ENCODE results near the gene RIPOR3. TPM values are rescaled to one million over a fixed set of nuclear protein-coding genes. Genes with fewer than 3 reads are reported as not detected.
"Not testable (repeated sequence)": the region's sequence is repeated elsewhere in the genome, so short reads cannot be mapped to it uniquely, and the experiment has no call there.

The RIPOR3 gene
- total RNA-seq, 1 experiment from 2014 or later = 0.40 TPM

DNA sequence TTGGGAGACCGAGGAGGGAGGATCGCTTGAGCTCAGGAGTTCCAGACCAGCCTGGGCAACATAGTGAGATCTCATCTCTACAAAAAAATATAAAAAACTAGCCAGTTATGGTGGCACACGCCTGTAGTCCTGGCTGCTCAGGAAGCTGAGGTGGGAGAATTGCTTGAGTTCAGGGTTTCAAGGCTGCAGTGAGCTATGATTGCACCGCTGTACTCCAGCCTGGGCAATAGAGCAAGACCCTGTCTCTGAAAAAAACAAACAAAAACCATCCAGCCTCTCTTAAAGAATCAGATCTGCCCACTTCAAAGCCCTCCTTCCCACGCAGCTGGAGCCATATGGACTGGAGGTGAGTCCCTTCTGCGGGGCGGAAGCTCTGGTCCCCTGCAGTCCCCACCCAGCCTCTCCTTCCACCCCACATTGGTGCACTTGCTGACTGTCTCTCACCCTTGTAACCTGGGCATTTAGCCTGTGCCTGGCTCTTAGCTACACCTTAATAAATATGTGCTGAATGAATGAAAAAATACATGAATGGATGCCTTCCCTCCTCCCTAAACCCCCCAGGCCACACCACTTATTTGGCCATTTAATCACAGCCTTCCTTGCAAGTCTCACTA lies 32.9 kb upstream of the RIPOR3 start:
- no peak for DNase-seq (ENCODE audit: low read depth)

GRCh38 chr20:50723672-50724071 lies 32.3 kb upstream of the RIPOR3 start:
- DNase-seq (ENCODE audit: low read depth) = no peak

GRCh38 chr20:50722424-50723155 lies 31.2 kb upstream of the RIPOR3 start:
- DNase-seq (ENCODE audit: low read depth) = no peak

GRCh38 chr20:50721881-50722281 lies 30.5 kb upstream of the RIPOR3 start:
- DNase-seq (ENCODE audit: low read depth) = no peak

DNA sequence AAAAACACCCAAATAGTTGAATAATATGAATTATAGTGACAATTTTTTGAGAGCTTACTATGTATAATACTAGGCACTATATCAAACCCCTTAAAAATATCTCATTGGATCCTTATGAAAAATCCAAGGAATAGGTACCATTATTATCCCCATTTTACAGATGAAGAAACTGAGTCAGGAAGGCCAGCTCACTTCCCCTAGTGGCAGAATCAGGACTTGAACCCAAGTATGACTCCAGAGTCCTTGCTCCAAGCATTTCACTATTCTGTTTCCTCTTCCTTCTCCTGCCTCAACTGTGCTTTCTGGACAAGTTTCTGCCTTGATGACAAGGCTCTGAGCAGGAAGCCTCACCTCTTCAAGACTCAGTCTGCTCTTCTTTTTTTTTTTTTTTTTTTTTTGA lies 29.2 kb upstream of the RIPOR3 start:
- DNase-seq (ENCODE audit: low read depth) = no peak

DNA sequence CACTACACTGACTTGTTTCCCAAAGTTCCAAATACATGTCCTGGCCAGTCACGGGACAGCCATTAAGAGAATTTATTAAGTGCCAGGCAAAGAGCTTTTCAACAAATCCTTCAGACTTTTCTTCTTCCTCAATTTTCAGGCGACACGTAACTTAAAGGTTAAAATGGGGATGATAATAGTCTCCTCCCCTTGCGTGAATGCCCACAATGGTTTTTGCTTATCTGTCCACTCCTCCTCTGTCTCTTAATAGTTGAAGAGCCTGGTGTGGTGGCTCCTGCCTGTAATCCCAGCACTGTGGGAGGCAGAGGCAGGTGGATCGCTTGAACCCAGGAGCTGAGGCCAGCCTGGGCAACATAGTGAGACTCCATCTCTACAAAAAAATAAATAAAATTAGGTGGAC lies 28.7 kb upstream of the RIPOR3 start:
- no peak for DNase-seq (ENCODE audit: low read depth)

DNA sequence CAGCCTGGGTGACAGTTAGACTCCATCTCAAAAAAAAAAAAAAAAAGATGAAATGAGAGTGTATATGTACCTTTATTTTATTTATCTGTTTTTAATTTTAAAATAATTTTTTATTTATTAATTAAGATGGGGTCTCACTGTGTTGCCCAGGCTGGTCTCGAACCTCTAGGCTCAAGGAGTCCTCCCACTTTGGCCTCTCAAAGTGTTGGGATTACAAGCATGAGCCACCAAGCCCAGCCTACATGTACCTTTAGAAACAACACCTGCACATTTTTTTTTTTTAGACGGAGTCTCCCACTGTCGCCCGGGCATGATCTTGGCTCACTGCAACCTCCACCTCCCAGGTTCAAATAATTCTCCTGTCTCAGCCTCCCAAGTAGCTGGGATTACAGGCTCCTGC lies 28.0 kb upstream of the RIPOR3 start:
- no peak for DNase-seq (ENCODE audit: low read depth)

GRCh38 chr20:50717974-50718761 lies 26.8 kb upstream of the RIPOR3 start:
- no peak for DNase-seq (ENCODE audit: low read depth)

DNA sequence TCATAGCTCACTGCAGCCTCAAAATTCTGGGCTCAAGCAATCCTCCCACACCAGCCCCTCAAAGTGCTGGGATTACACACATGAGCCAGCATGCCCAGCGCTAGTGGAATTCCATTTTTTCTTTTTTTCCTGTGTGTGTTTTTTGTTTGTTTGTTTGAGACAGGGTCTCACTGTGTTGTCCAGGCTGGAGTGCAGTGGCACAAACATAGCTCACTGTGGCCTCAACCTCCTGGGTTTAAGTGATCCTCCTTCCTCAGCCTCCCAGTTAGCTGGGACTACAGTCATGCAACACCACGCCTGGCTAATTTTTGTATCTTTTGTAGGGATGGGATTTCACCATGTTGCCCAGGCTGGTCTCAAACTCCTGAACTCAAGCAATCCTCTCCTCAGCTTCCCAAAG lies 26.0 kb upstream of the RIPOR3 start:
- no peak for DNase-seq (ENCODE audit: low read depth)

DNA sequence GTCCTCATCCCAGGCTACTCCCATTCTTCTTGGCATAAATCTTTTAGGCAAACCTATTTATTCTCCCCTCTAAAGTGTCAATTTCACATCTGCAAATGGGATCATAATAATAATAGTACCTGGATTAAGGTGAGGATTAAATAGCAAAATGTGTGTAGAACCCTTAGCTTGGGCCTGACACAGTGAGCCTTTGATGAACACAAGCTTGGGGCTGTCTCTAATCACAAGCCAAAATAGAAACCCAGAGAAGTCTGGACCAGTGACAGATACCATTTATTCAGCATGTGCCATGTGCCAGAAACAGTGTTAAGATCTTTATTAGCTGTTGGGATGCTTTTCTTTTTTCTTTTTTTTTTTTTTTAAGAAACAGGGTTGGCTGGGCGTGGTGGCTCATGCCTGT lies 25.2 kb upstream of the RIPOR3 start:
- DNase-seq (ENCODE audit: low read depth) = no peak

GRCh38 chr20:50715694-50716093 lies 24.4 kb upstream of the RIPOR3 start:
- no peak for DNase-seq (ENCODE audit: low read depth)

GRCh38 chr20:50714426-50714825 lies 23.1 kb upstream of the RIPOR3 start:
- DNase-seq (ENCODE audit: low read depth) = not testable (repeated sequence)

GRCh38 chr20:50713657-50714101 lies 22.3 kb upstream of the RIPOR3 start:
- DNase-seq (ENCODE audit: low read depth) = peak; percentile 28

GRCh38 chr20:50712771-50713656 lies 21.7 kb upstream of the RIPOR3 start:
- no peak for DNase-seq (ENCODE audit: low read depth)

DNA sequence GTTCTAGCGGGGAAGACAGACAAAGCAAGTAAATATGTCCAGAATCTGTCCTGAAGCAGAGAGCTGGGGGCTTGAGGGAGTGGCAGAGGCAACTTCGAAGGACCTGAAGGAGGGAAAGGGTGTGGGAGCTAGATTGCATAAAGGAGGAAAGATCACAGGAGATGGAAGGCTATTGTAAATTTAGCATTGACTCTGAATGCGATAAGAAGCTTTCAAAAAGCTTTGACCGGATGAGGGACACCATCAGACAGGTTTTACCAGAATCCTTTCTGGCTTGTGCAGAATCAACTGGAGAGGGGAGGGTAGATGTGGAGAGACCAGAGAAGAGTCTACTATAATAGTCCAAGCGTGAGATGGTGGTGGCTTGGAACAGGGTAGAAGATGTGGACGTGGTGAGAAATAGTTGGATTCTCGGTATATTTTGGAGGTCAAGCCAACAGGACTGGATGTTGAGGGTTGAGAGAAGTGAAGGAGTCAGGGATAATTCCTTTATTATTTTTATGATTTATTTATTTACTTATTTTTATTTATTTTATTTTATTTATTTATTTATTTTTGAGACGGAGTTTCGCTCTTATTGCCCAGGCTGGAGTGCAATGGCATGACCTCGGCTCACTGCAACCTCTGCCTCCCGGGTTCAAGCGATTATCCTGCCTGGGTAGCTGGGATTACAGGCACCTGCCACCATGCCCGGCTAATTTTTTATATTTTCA lies 19.9 kb upstream of the RIPOR3 start:
- DNase-seq (ENCODE audit: low read depth) = no peak

- peak; percentile 50 for DNase-seq (ENCODE audit: low read depth)
Measured at GRCh38 chr20:50710492-50711063, 19.2 kb upstream of the RIPOR3 start.

DNA sequence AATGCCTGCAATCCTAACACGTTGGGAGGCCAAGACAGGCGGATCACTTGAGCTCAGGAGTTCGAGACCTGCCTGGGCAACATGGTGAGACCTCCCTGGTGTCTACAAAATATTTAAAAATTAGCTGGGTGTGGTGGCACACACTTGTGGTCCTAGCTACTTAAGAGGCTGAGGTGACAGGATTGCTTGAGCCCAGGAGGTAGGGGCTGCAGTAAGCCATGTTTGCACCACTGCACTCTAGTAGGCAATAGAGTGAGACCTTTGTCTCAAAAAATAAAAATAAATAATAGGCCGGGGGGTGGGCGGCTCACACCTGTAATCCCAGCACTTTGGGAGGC lies 18.3 kb upstream of the RIPOR3 start:
- no peak for DNase-seq (ENCODE audit: low read depth)

DNA sequence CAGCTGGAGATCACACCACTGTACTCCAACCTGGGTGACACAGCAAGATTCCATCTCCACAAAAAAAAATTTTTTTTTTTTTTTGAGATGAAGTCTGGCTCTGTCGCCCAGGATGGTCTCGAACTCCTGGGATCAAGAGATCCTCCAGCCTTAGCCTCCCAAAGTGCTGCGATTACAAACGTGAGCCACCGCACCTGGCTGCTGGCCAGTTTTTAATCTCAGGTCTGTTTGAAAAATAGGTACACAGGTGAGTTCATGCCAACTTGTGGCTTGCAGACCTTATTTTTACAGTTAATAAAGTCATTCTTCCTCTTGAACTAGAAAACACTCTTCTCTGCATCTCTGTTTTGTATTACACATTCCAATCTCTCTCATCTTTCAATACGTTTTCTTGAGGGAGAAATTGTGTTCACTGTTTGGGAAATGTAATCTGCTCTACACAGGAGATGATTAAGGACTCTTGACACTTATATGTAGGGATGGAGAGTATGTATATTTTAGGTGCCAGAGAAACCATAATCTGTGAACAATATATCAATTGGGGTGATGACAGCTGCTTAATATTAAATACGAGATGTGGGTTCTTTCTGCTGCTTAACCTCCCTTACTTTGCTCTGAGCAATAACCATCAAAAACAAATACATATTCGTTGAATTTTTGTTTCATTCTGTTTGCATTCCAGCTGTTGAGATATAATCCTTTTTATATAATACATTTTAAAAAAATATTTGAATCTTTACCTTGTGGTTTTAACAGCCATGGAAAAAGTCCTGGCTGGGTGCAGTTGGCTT lies 17.7 kb upstream of the RIPOR3 start:
- DNase-seq (ENCODE audit: low read depth) = no peak

DNA sequence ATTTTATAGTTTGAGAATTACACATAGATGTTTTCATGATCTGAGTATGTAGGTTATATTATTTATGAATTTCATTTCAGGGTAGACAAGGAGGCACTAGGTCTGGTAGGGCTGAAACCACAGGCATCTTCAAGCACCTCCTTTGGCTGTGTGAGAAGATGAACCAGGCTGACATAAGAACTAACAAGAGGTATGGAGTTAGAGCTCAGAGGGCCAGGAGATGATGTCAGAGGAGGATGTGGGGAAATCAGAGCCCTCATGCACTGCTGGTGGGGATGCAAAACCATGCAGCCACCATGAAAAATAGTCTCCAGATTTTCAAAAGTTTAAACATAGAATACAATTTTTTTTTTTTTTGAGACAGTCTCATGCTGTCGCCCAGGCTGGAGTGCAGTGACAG lies 13.6 kb upstream of the RIPOR3 start:
- no peak for DNase-seq (ENCODE audit: low read depth)

GRCh38 chr20:50704514-50704913 lies 13.2 kb upstream of the RIPOR3 start:
- DNase-seq (ENCODE audit: low read depth) = no peak
